Measurements from ENCODE around the gene DRD3.

DRD3 gene

DNA sequence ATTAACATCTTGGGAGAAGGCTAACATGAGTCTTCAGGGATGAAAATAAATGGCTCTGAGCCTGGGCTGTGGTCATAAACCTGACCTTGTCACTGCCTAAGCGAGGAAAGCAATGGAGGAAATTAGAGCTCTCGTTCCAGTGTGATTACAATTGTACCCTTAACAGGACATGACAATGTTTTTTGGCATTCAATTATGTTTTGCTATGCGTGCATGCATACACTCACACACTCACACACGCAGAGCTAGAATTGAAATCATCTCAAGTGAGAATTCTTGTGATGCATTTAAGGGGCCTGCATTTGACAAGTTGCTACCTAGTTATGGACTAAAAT, 34.4 kb upstream of the DRD3 start:
- no peak overlapping the region for H3K27ac ChIP-seq
- TF ChIP-seq, protein P1, sequence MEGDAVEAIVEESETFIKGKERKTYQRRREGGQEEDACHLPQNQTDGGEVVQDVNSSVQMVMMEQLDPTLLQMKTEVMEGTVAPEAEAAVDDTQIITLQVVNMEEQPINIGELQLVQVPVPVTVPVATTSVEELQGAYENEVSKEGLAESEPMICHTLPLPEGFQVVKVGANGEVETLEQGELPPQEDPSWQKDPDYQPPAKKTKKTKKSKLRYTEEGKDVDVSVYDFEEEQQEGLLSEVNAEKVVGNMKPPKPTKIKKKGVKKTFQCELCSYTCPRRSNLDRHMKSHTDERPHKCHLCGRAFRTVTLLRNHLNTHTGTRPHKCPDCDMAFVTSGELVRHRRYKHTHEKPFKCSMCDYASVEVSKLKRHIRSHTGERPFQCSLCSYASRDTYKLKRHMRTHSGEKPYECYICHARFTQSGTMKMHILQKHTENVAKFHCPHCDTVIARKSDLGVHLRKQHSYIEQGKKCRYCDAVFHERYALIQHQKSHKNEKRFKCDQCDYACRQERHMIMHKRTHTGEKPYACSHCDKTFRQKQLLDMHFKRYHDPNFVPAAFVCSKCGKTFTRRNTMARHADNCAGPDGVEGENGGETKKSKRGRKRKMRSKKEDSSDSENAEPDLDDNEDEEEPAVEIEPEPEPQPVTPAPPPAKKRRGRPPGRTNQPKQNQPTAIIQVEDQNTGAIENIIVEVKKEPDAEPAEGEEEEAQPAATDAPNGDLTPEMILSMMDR (IDR thresholded peaks at IDR 0.05) = no peak
- no peak for TF ChIP-seq ZFX (IDR thresholded peaks at IDR 0.05; ENCODE audit: borderline replicate concordance)

DNA sequence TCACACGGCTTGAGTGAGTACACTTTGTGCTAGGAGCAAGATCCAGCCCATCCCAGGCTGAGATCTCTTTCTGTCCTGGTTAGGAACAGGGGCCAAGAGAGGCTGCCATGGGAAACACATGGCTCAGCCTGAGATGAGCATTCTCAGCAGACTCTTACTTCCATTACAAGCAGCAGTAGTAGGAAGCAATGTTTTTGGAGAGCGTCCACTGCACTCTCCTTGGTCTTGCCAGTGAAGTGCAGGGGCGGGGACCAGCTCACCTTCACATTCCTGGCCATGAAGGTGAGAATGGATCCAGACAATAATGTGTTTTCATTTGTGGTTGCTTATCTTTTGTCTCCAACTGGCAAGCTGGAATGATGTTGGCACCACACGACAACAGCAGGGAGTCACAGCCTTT, 33.8 kb upstream of the DRD3 start:
- no peak overlapping the region for H3K27ac ChIP-seq
- no peak for TF ChIP-seq ZFX (IDR thresholded peaks at IDR 0.05; ENCODE audit: borderline replicate concordance)
- TF ChIP-seq, protein P1 (IDR thresholded peaks at IDR 0.05) = no peak

DNA sequence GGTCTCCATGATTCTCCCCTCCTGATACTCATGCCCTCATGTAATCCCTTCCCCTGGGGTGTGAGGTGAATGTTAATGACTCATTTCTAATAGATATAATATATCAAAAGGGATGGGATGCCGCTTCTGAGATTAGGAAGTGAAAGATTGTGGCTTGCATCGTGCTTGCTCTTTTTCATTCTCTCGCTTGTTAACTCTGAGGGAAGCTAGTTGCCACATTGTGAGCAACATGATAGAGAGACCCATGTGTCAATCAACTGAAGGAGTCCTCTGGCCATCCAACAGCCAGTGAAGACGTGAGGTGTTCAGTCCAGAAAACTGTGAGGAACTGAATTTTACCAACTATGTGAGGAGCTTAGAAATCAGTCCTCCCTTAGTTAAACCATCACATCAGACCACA, 28.9 kb upstream of the DRD3 start:
- H3K27ac ChIP-seq = no peak overlapping the region

DNA sequence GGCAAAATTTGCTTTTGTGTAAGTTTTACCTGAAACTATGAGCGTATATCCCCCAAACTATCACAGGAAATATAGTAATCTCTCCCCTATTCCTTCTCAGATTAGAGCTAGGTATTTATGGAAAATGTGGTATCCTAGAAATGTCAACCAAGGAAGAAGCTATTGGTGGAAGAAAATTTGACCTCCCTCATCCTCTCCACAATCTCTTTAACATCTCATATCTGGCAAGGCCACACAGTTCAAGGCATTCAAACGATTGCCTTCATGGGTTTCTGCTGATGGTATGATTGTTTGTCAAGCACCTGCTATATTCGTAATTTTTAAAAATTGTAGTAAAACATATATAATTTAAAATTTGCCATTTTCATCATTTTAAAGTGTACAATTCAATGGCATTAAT, 27.5 kb upstream of the DRD3 start:
- TF ChIP-seq, protein P1 (IDR thresholded peaks at IDR 0.05) = no peak
- TF ChIP-seq ZFX (IDR thresholded peaks at IDR 0.05; ENCODE audit: borderline replicate concordance) = no peak
- H3K27ac ChIP-seq = no peak overlapping the region

More for the DNA sequence above, 28.9 kb upstream of the DRD3 start:
- TF ChIP-seq, protein P1 (IDR thresholded peaks at IDR 0.05) = no peak
- TF ChIP-seq ZFX (IDR thresholded peaks at IDR 0.05; ENCODE audit: borderline replicate concordance) = no peak

DNA sequence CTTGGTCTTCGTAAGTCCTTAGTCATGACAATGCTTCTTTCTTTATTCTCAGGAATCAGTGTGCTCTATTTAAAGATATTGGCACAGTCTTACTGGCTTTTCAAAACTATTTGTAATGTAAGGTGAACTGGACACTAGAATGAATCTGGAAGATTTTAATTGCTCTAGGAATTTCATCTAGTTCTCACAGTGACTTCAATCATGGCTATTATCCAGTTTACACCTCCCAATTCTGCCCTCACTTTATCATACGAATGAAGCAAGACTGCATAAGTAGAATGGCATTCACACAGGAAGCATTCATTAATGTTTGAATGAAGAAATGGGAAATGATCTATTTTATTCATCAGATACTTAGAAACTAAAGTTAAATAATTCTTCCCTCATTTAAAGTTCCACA, 26.7 kb upstream of the DRD3 start:
- TF ChIP-seq ZFX (IDR thresholded peaks at IDR 0.05; ENCODE audit: borderline replicate concordance) = no peak
- TF ChIP-seq, protein P1 (IDR thresholded peaks at IDR 0.05) = no peak
- no peak overlapping the region for H3K27ac ChIP-seq

DNA sequence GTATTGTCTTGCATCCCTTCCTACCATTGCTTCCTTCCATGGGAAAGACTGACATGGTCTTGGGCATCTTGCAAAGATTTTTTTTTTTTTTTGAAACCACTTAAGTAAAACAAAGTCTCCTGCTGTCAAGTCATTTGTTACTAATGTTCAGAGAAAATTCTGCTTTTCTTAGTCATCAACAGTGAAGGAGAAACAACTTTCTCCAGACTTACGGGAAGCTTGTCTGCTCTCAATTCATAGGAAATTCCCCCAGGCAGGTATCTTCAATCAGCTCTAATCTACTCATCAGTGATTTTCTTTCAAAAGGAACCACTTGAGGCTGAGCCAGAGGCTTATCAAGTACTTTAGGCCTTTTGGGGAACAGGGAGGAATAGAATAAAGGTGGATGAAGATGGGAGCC, 15.9 kb upstream of the DRD3 start:
- TF ChIP-seq, protein P1 (IDR thresholded peaks at IDR 0.05) = no peak
- no peak for TF ChIP-seq ZFX (IDR thresholded peaks at IDR 0.05; ENCODE audit: borderline replicate concordance)

DNA sequence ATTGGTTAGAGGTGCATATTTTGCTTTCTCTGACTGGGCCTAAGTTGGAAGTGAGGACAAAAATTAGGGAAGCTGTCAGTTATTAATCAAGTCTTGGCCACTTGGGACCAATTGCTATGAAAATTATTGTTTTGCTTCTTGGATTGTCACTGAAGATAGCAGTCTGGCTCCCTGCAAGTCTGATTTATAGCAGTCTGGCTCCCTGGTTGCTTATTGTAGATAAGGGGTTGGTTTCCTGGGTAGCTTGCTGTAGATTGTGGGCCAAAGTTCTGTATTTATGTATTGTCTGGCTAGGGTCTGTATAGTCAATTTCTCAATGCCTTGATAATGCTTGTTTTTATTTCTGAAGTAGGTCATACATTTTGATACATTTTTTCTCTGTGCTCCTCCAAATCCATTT, 13.3 kb upstream of the DRD3 start:
- TF ChIP-seq, protein P1 (IDR thresholded peaks at IDR 0.05) = no peak
- TF ChIP-seq ZFX (IDR thresholded peaks at IDR 0.05; ENCODE audit: borderline replicate concordance) = no peak

More for the DNA sequence above, 15.9 kb upstream of the DRD3 start:
- no peak overlapping the region for H3K27ac ChIP-seq

More for the DNA sequence above, 13.3 kb upstream of the DRD3 start:
- no peak overlapping the region for H3K27ac ChIP-seq
